HepG2 (cell line): ENCODE results near the gene TMEM250. TPM values are rescaled to one million over a fixed set of nuclear protein-coding genes. Genes with fewer than 3 reads are reported as not detected.
A peak's percentile ranks its signal among the peaks of the same experiment; 100 is the strongest.

ENCODE experiments used
- ATAC-seq: fragments of 200-7000 bp; cut with Tn5 transposase; 3 replicates; pipeline ENCODE4 v1.9.1; 2020; ENCODE audit warnings: mild to moderate bottlenecking, moderate library complexity
- BruUV-seq: library from RNA; stranded (reverse); fragments of 400-500 nt; replicated peaks from 2 replicates; lab custom pipeline; 2021; lab: Mats Ljungman, UMichigan
- CTCF ChIA-PET: fragments of 300-600 bp; formaldehyde crosslinking; extraction: SDS; loops from one replicate; lab custom pipeline; 2021; ENCODE audit warnings: low total read pairs, inconsistent platforms, low intra/inter-chr PET ratio; lab: Yijun Ruan, JAX
- POLR2A ChIA-PET: fragments of 350-600 bp; sonication (Branson Sonifier 250); formaldehyde crosslinking; loops from one replicate; lab custom pipeline; 2020; ENCODE audit warnings: antibody characterized with exemption, inconsistent platforms; lab: Yijun Ruan, JAX
- DNase-seq: peaks from one replicate; pipeline ENCODE4 v3.0.0-alpha.2; 2015; ENCODE audit warnings: low spot score
- FAIRE-seq: peaks from 3 replicates; lab custom pipeline; 2011; peaks lifted over from hg19 to GRCh38; lab: Jason Lieb, UNC
- H2AFZ ChIP-seq: one replicate; pipeline ENCODE4 v1.6.1; 2011; ENCODE audit warnings: low read length, inconsistent platforms
- H3K27ac ChIP-seq: fragments of 300-600 bp; 3 replicates; pipeline ENCODE4 v1.8.0; 2011; ENCODE audit warnings: mixed run types, mild to moderate bottlenecking, mixed read lengths, low read length, inconsistent platforms; ENCODE audit not compliant: insufficient read depth; ENCODE audit errors: extremely low read length
- H3K27me3 ChIP-seq, 2 experiments: fragments of 200-600 bp in 1 of 2; 2 replicates in 1 of 2; 3 replicates in 1 of 2; pipeline versions ENCODE4 v1.6.0 to v1.8.0; 2011; ENCODE audit warnings: low read length in 2 of 2, mild to moderate bottlenecking in 2 of 2, moderate library complexity in 2 of 2, inconsistent platforms in 1 of 2; ENCODE audit not compliant: insufficient read depth in 2 of 2, control insufficient read depth in 1 of 2
- H3K36me3 ChIP-seq, 2 experiments: fragments of 200-600 bp in 1 of 2; replicated peaks in 1 of 2; 2 replicates in 1 of 2; 3 replicates in 1 of 2; pipeline versions ENCODE4 v1.5.1 to v1.8.0; 2011; ENCODE audit warnings: low read length in 2 of 2, inconsistent platforms in 1 of 2; ENCODE audit not compliant: insufficient read depth in 2 of 2, control insufficient read depth in 1 of 2
- H3K4me1 ChIP-seq: 2 replicates; pipeline ENCODE4 v1.5.1; 2012; ENCODE audit warnings: low read length, inconsistent platforms; ENCODE audit not compliant: insufficient read depth
- H3K4me2 ChIP-seq: 2 replicates; pipeline ENCODE4 v1.6.0; 2011; ENCODE audit warnings: low read depth, low read length, inconsistent platforms
- H3K4me3 ChIP-seq, 3 experiments: fragments of 200-600 bp in 1 of 3; sonication (generic), shearing (Covaris generic) in 1 of 3; replicated peaks in 1 of 3; 2 replicates each; pipeline ENCODE4 v1.5.1; 2011 to 2016; ENCODE audit warnings: low read length in 3 of 3, inconsistent platforms in 2 of 3, low read depth in 2 of 3, mild to moderate bottlenecking in 2 of 3, control low read depth in 1 of 3, mixed read lengths in 1 of 3; ENCODE audit not compliant: insufficient read depth in 1 of 3
- H3K79me2 ChIP-seq: one replicate; pipeline ENCODE4 v1.6.1; 2011; ENCODE audit warnings: low read length, inconsistent platforms; ENCODE audit not compliant: insufficient read depth
- H3K9ac ChIP-seq: 2 replicates; pipeline ENCODE4 v1.6.0; 2011; ENCODE audit warnings: mild to moderate bottlenecking, low read depth, low read length, inconsistent platforms; ENCODE audit not compliant: insufficient read depth
- H3K9me3 ChIP-seq: 2 replicates; pipeline ENCODE4 v1.5.1; 2012; ENCODE audit warnings: mild to moderate bottlenecking, low read length
- H4K20me1 ChIP-seq: 2 replicates; pipeline ENCODE4 v1.6.0; 2011; ENCODE audit warnings: inconsistent platforms, mild to moderate bottlenecking, low read length, moderate library complexity; ENCODE audit not compliant: insufficient read depth
- HOXA7 ChIP-seq: sonication (generic); formaldehyde crosslinking; IDR thresholded peaks from 2 replicates; pipeline ENCODE4 v1.8.1; 2022; ENCODE audit warnings: mild to moderate bottlenecking, missing genetic modification reagents, moderate library complexity
- TBP ChIP-seq: sonication (generic); formaldehyde crosslinking; IDR thresholded peaks from 2 replicates; pipeline ENCODE4 v1.5.0; 2020; ENCODE audit warnings: missing genetic modification reagents
- TCF7 ChIP-seq: sonication (generic); IDR thresholded peaks from 2 replicates; pipeline ENCODE4 v1.6.1; 2016; ENCODE audit warnings: antibody characterized with exemption, low read depth
- THAP11 ChIP-seq: IDR thresholded peaks from 2 replicates; pipeline ENCODE4 v1.6.1; 2016; ENCODE audit warnings: missing biosample characterization, missing genetic modification reagents
- ZNF331 ChIP-seq: sonication (generic); formaldehyde crosslinking; IDR thresholded peaks from 2 replicates; pipeline ENCODE4 v1.4.0; 2020; ENCODE audit warnings: missing genetic modification reagents
- ZNF33B ChIP-seq: sonication (generic); formaldehyde crosslinking; IDR thresholded peaks from 2 replicates; pipeline ENCODE4 v1.5.1; 2020; ENCODE audit warnings: mild to moderate bottlenecking, missing genetic modification reagents
- ZNF660 ChIP-seq: sonication (generic); formaldehyde crosslinking; IDR thresholded peaks from 2 replicates; pipeline ENCODE4 v1.5.1; 2020; ENCODE audit warnings: mild to moderate bottlenecking, low read depth, missing genetic modification reagents, borderline replicate concordance
- ZNF709 ChIP-seq: sonication (generic); formaldehyde crosslinking; IDR thresholded peaks from 2 replicates; pipeline ENCODE4 v1.5.0; 2020; ENCODE audit warnings: mild to moderate bottlenecking, missing genetic modification reagents
- ZNF878 ChIP-seq: sonication (generic); formaldehyde crosslinking; IDR thresholded peaks from 2 replicates; pipeline ENCODE4 v1.8.1; 2023; ENCODE audit warnings: mild to moderate bottlenecking, missing genetic modification reagents, moderate library complexity
- WGBS: methylation state at CpG from one replicate; pipeline ENCODE4 v1.1.6; 2017; ENCODE audit warnings: low lambda C conversion rate; 5-methylcytosine and 5-hydroxymethylcytosine counted together
- in situ Hi-C: cut with HindIII; loops from 2 replicates; pipeline ENCODE4 v1.10.0; 2017; ENCODE audit warnings: low pct_unique_long_range_greater_than_20kb; ENCODE audit not compliant: extremely low pct_ligation_motif_present
- intact Hi-C: fragments of 100-400 bp; cut with micrococcal nuclease; formaldehyde crosslinking; loops from one replicate; pipeline ENCODE4 v1.10.0; 2022; ENCODE audit not compliant: unreplicated experiment
- polyA plus RNA-seq, 8 experiments: library from polyadenylated mRNA; depleted of rRNA in 3 of 8; stranded (reverse) in 7 of 8; unstranded in 1 of 8; fragments of >200 nt; fragmentation: Illumina TruSeq in 4 of 8; extraction: Trizol in 4 of 8; gene quantifications; 2 replicates each; pipeline versions ENCODE4 v1.2.1 to v1.2.3, GENCODE V29; 2011 to 2016; ENCODE audit warnings: low read depth in 4 of 8, missing spikeins in 1 of 8, mixed read lengths in 1 of 8; ENCODE audit not compliant: insufficient read depth in 1 of 8
- total RNA-seq, 5 experiments: library from RNA; depleted of rRNA; stranded (reverse); fragments of >200 nt; fragmentation: Illumina TruSeq; extraction: Trizol; gene quantifications; 2 replicates each; pipeline ENCODE4 v1.2.3, GENCODE V29; 2016; ENCODE audit warnings: low read depth in 1 of 5
- TF ChIP-seq, protein P1 (sequence below): sonication (generic); formaldehyde crosslinking; conservative IDR thresholded peaks from 2 replicates; pipeline ENCODE4 v1.8.0; 2022; ENCODE audit warnings: mild to moderate bottlenecking, moderate library complexity, missing genetic modification reagents
- TF ChIP-seq, protein P2 (sequence below): sonication (generic); formaldehyde crosslinking; IDR thresholded peaks from 2 replicates; pipeline ENCODE4 v1.5.1; 2020; ENCODE audit warnings: missing genetic modification reagents, mild to moderate bottlenecking, borderline replicate concordance
- TF ChIP-seq, protein P3 (sequence below): sonication (generic); formaldehyde crosslinking; IDR thresholded peaks from 2 replicates; pipeline ENCODE4 v1.4.0; 2020; ENCODE audit warnings: missing genetic modification reagents

Gene TMEM250
- total and polyA plus RNA-seq, 2 of the 13 experiments (the other 11 are each of a cell fraction or from before 2014, with no cell fraction given) = 5.5 to 13.9 TPM

GRCh38 chr9:136093995-136094881, 24.4 kb downstream of the TMEM250 start:
- ChIA-PET POLR2A (interaction anchor here (1.2 to 3.5 kb wide), 8 partner anchors 9 to 101 kb away, joined by 3 to 35 read pairs (median 8); partner anchors contain the start of gene TMEM250), CTCF (no interaction called here)
- intact Hi-C loops (loop anchor here (5.0 kb wide), 1 partner anchor 42 kb away; no protein-coding TSS in a partner anchor), in situ Hi-C loops (no loop called here)
- Histone ChIP-seq H4K20me1 (peaks cover 35% of the 10 kb centered on the region; the same call in 1 of the 2 replicates), H3K4me2 (peak overlapping the region; percentile 91), H3K36me3 (0 out of 5 replicates have a peak, but pooled peaks cover 2 to 5% of the 10 kb centered on the region in 2 experiments), H2AFZ (no peak overlapping the region), H3K4me1 (peaks cover 56% of the 10 kb centered on the region), H3K27me3 (peaks cover 7 to 20% of the 10 kb centered on the region in 2 experiments; a peak in 4 of 5 replicates), H3K27ac (peak overlapping the region; percentile 82), H3K79me2 (peaks cover 49% of the 10 kb centered on the region), H3K9me3 (no peaks in the 10 kb centered on the region), H3K9ac (peak overlapping the region; percentile 86), H3K4me3 (peak overlapping the region; percentile 74 to 81 (median 81))
- WGBS = 0% methylated on average over 6 of the region's 74 CpGs
- peak; percentile 69 for ATAC-seq
- BruUV-seq = no TSS peak
- DNase-seq = peak; percentile 72
- peak; percentile 4 for FAIRE-seq
- TF ChIP-seq, protein P1, sequence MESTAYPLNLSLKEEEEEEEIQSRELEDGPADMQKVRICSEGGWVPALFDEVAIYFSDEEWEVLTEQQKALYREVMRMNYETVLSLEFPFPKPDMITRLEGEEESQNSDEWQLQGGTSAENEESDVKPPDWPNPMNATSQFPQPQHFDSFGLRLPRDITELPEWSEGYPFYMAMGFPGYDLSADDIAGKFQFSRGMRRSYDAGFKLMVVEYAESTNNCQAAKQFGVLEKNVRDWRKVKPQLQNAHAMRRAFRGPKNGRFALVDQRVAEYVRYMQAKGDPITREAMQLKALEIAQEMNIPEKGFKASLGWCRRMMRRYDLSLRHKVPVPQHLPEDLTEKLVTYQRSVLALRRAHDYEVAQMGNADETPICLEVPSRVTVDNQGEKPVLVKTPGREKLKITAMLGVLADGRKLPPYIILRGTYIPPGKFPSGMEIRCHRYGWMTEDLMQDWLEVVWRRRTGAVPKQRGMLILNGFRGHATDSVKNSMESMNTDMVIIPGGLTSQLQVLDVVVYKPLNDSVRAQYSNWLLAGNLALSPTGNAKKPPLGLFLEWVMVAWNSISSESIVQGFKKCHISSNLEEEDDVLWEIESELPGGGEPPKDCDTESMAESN (CRISPR knock-in tag) = no peak; the same call in 1 of the 2 replicates
- TF ChIP-seq, protein P2, sequence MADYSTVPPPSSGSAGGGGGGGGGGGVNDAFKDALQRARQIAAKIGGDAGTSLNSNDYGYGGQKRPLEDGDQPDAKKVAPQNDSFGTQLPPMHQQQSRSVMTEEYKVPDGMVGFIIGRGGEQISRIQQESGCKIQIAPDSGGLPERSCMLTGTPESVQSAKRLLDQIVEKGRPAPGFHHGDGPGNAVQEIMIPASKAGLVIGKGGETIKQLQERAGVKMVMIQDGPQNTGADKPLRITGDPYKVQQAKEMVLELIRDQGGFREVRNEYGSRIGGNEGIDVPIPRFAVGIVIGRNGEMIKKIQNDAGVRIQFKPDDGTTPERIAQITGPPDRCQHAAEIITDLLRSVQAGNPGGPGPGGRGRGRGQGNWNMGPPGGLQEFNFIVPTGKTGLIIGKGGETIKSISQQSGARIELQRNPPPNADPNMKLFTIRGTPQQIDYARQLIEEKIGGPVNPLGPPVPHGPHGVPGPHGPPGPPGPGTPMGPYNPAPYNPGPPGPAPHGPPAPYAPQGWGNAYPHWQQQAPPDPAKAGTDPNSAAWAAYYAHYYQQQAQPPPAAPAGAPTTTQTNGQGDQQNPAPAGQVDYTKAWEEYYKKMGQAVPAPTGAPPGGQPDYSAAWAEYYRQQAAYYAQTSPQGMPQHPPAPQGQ (CRISPR knock-in tag) = no peak
- TF ChIP-seq ZNF33B (CRISPR knock-in tag) = no peak
- TF ChIP-seq ZNF878 (CRISPR knock-in tag) = no peak
- TF ChIP-seq TCF7 = no peak
- TF ChIP-seq THAP11 (CRISPR knock-in tag) = peak; percentile 35; the same call in 1 of the 2 replicates
- TF ChIP-seq TBP (CRISPR knock-in tag) = no peak
- TF ChIP-seq, protein P3, sequence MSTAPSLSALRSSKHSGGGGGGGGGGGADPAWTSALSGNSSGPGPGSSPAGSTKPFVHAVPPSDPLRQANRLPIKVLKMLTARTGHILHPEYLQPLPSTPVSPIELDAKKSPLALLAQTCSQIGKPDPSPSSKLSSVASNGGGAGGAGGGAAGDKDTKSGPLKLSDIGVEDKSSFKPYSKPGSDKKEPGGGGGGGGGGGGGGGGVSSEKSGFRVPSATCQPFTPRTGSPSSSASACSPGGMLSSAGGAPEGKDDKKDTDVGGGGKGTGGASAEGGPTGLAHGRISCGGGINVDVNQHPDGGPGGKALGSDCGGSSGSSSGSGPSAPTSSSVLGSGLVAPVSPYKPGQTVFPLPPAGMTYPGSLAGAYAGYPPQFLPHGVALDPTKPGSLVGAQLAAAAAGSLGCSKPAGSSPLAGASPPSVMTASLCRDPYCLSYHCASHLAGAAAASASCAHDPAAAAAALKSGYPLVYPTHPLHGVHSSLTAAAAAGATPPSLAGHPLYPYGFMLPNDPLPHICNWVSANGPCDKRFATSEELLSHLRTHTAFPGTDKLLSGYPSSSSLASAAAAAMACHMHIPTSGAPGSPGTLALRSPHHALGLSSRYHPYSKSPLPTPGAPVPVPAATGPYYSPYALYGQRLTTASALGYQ (CRISPR knock-in tag) = 0 out of 2 replicates have a peak, but pooled peaks have one; percentile 42
- peak; percentile 33; the same call in 1 of the 2 replicates for TF ChIP-seq ZNF331 (CRISPR knock-in tag)
- TF ChIP-seq ZNF660 = no peak
- no peak for TF ChIP-seq HOXA7 (CRISPR knock-in tag)
- TF ChIP-seq ZNF709 (CRISPR knock-in tag) = peak; percentile 61; the same call in 1 of the 2 replicates
